ENCODE measurements around the gene QRFPR.

DNA sequence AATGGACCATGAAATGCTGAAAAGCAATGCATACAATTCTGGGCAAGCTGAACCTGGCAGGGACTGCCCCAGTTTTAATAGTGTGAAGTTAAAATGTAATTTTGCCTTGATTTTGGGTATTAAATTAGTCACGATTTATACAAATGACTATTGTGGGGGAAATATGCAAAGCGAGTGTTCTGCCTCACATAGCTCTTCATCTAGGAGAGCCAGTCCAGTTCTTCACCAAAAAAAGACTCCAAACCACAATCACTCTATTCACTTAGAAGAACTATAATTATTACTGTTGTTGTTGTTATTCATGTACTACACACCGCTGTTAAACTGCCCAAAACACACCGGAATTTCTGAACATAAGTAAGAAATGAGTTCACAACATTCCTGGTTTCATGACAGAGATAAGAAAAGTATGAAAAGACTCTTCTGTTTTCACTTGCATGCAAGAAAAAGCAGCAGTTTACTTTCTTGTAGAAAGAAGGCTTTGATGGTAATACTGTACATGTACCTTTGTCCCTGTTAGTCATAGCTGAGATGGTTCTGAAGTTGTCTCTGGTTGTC is 101.9 kb downstream of the QRFPR start:
- TF ChIP-seq EZH2 (IDR thresholded peaks at IDR 0.05; ENCODE audit: borderline replicate concordance), result no peak
- TF ChIP-seq, protein P1, sequence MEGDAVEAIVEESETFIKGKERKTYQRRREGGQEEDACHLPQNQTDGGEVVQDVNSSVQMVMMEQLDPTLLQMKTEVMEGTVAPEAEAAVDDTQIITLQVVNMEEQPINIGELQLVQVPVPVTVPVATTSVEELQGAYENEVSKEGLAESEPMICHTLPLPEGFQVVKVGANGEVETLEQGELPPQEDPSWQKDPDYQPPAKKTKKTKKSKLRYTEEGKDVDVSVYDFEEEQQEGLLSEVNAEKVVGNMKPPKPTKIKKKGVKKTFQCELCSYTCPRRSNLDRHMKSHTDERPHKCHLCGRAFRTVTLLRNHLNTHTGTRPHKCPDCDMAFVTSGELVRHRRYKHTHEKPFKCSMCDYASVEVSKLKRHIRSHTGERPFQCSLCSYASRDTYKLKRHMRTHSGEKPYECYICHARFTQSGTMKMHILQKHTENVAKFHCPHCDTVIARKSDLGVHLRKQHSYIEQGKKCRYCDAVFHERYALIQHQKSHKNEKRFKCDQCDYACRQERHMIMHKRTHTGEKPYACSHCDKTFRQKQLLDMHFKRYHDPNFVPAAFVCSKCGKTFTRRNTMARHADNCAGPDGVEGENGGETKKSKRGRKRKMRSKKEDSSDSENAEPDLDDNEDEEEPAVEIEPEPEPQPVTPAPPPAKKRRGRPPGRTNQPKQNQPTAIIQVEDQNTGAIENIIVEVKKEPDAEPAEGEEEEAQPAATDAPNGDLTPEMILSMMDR (IDR thresholded peaks at IDR 0.05; ENCODE audit: poor library complexity), result no peak
- no peak for TF ChIP-seq EZH2phosphoT487 (IDR thresholded peaks at IDR 0.05; ENCODE audit: low read depth, severe bottlenecking, unreplicated experiment)
